Measurements from ENCODE around the gene ADGB.

Gene ADGB

GRCh38 chr6:146634022-146634421 lies 35.2 kb downstream of the ADGB start:
- no peak for DNase-seq (ENCODE audit: low spot score)

GRCh38 chr6:146635165-146635564 lies 36.4 kb downstream of the ADGB start:
- no peak for DNase-seq (ENCODE audit: low spot score)

- DNase-seq (ENCODE audit: low spot score): no peak
These were observed 37.7 kb downstream of the ADGB start for GRCh38 chr6:146636481-146636880.

- DNase-seq (ENCODE audit: low spot score): no peak
These were observed 44.1 kb downstream of the ADGB start for GRCh38 chr6:146642921-146643320.

GRCh38 chr6:146650799-146651481 lies 52.2 kb downstream of the ADGB start:
- no peak for DNase-seq (ENCODE audit: low spot score)

GRCh38 chr6:146651482-146651863 lies 52.7 kb downstream of the ADGB start:
- DNase-seq (ENCODE audit: low spot score): no peak

- DNase-seq (ENCODE audit: low spot score): no peak
These were observed 58.7 kb downstream of the ADGB start for GRCh38 chr6:146657432-146657831.

GRCh38 chr6:146664871-146665360 lies 66.1 kb downstream of the ADGB start:
- DNase-seq (ENCODE audit: low spot score): no peak

GRCh38 chr6:146666909-146667308 lies 68.1 kb downstream of the ADGB start:
- DNase-seq (ENCODE audit: low spot score): no peak

- DNase-seq (ENCODE audit: low spot score): no peak
These were observed 71.4 kb downstream of the ADGB start for GRCh38 chr6:146670161-146670560.

GRCh38 chr6:146673069-146673468 lies 74.3 kb downstream of the ADGB start:
- no peak for DNase-seq (ENCODE audit: low spot score)

- DNase-seq (ENCODE audit: low spot score): no peak
These were observed 80.6 kb downstream of the ADGB start for GRCh38 chr6:146679386-146679785.

GRCh38 chr6:146682919-146683318 lies 84.1 kb downstream of the ADGB start:
- no peak for DNase-seq (ENCODE audit: low spot score)

GRCh38 chr6:146689806-146690205 lies 91.0 kb downstream of the ADGB start:
- no peak for DNase-seq (ENCODE audit: low spot score)

GRCh38 chr6:146693342-146693741 lies 94.6 kb downstream of the ADGB start:
- no peak for DNase-seq (ENCODE audit: low spot score)

GRCh38 chr6:146697921-146698320 lies 99.1 kb downstream of the ADGB start:
- no peak for DNase-seq (ENCODE audit: low spot score)

- peak; percentile 79 for DNase-seq (ENCODE audit: low spot score)
These were observed 101.4 kb downstream of the ADGB start for GRCh38 chr6:146700078-146700686.

- DNase-seq (ENCODE audit: low spot score): no peak
These were observed 102.9 kb downstream of the ADGB start for GRCh38 chr6:146701632-146702031.

GRCh38 chr6:146709036-146709622 lies 110.4 kb downstream of the ADGB start:
- no peak for DNase-seq (ENCODE audit: low spot score)

- DNase-seq (ENCODE audit: low spot score): no peak
These were observed 120.6 kb downstream of the ADGB start for GRCh38 chr6:146719387-146719786.

GRCh38 chr6:146739696-146740095 lies 140.9 kb downstream of the ADGB start:
- no peak for DNase-seq (ENCODE audit: low spot score)

- DNase-seq (ENCODE audit: low spot score): no peak
These were observed 142.8 kb downstream of the ADGB start for GRCh38 chr6:146741609-146742008.

GRCh38 chr6:146753306-146753705 lies 154.5 kb downstream of the ADGB start:
- DNase-seq (ENCODE audit: low spot score): no peak

Data from kidney capillary endothelial cell (primary cell).